Suppressor macrophage treated with lipopolysaccharide for 1 hour (primary cell): Measurements from ENCODE around the gene EPHA7.

Source experiments
- DNase-seq, 3 donors: peaks; one replicate each; pipeline ENCODE4 v3.0.0-alpha.2; 2020 to 2022

Gene EPHA7

DNA sequence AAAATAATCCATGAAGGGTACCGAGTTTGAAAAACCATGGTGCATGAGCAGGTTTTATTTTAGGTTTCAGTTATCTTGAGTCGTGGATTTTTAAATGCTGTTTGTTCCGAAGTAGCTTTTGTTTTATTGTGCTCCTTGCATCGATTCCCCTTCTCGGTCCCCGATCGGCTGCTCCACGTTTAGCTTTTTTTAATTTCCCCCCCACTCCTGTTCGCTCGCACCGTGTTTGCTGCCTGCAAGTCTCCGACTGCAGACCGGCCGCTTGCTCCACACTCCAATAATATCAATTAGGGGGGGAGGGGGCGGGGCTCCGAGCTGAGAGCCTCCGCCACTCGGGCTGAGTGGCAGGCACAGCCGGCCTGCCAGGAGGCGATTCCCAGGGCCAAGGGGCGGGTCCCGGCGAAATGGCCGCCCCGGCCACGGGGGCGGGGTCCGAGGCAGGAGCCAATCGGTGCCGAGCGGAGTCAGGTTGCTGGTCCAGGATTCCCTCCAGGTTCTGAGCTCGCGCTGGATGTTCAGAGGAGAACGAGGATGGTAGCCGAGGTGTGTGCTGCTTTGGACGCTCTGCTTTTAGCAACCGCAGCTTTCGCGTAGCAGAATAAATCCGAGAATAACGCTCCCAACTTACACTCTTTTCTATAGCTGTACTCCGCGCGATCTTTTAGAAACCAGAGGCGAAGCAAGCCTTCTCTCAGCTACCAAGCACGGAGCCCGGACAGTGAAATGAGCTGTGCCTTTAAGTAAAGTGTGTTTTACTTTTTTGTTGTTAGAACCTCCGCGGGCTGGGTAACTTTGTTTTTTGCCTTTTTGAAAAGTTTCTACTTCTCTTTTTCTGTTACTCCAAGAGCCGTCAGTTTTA is at the start of gene EPHA7:
Gene EPHA7 (minus strand): TSS at position 256 of the 859 bp plus-strand sequence. CDS start 218 bp downstream, at position 38.
- DNase-seq: peak; percentile 69 to 88 (median 76)

DNA sequence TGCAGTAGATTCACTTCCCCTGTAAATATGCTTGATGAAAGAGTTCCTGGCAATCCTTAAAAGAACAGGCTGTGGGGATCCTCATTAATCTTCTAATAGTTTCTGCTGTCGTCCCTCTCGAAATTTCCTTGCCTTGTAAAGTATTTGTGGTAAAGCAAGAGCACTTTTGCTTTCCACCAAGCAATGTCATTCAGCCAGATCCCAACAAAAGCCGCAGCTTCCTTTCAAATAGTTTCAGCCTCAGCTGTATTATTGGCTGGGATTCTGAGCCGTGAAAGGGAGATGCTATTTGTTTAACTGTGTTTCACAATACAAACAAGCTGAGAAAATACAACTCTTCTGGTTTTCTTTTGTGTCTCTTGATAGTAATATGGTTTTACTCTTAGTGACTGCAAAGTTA is 48.9 kb upstream of the EPHA7 start:
- no peak for DNase-seq

DNA sequence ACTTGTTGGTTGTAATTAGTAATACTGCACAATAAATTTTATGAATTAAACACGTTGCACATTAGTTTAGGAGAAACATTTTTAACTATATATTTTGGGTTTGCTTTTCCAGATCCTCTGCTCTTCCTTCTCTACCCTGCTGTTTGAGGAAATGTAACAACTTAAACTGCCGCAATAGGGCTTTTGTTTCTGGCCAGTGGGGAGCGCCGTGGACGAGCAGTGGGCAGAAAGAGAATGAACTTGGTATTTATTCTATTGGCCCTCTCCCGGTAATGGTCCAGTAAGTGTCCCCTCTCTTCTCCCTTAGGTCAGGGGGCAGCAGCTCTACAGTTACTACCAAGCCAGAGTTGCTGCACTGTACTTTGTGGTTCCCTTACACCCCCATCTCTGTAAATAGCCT is 35.2 kb upstream of the EPHA7 start:
- no peak for DNase-seq

DNA sequence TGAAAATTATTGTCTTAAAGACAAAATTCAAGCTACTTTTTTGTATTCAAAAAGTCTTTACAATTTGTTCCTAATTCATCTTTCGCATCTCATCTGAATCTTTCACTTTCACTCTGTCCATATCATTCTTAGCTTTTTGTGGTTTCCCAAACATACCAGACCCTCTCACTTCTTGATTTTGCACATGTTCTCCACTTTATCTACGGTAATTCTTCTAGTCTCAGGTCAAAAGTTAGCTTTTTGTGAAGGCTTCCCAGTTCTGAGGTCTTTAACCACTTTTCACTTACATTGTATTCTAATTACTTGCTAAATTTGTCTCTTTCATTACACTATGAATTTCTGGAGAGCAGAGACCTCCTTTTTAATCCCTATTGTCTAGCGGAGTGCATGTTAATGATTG is 34.6 kb upstream of the EPHA7 start:
- no peak for DNase-seq

DNA sequence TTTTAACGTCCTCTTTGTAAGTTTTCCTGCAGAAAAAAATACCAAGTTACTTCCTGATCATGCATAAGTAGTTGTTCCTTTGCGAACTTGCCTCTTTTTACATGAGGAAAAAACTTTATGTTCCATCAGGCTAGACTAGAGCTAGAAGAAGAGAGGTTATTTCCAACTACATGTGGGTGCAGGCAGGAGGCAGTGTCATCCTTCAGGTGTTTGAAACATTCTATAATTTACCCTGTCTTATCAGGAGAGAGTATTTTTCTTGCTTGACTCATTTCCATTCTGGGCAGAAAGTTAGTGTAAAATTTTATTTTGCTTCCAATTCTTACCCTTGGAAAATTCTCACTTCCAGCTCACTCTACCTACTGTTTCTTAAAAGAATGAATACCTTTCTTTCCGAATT is 28.5 kb upstream of the EPHA7 start:
- DNase-seq: no peak

DNA sequence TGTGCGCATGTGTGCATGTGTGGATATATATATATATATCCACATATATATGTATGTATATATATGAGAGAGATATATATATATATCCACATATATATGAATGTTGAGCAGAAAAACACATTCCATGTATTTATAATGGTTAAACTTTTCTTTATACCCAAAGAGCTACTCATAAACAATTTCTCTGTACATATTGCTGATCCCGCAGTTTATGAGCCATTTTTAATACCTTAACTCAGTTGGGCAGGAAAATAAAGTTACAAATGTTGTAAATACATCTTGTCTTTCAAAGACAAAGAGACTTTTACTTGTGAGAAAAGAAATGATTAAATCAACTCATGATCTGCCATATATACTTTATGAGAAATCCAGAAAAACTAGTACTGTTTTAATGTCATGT is 18.1 kb upstream of the EPHA7 start:
- no peak for DNase-seq

DNA sequence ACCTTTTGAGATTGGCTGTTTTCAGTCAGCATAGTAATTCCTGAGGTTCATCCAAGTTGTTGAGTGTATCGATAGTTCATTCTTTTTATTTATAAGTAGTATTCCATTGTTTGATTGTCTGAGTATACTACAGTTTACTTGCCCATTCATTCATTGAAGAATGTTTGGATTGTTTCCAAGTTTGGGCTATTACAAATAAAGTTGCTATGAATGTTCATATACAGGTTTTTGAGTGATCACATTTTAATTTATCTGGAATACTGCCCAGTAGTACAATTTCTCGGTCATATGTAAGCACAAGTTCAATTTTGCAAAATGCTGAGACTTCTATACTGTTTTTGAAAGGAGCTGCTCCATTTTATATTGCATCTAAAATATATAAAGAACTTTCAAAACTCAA is 14.2 kb upstream of the EPHA7 start:
- DNase-seq: no peak

DNA sequence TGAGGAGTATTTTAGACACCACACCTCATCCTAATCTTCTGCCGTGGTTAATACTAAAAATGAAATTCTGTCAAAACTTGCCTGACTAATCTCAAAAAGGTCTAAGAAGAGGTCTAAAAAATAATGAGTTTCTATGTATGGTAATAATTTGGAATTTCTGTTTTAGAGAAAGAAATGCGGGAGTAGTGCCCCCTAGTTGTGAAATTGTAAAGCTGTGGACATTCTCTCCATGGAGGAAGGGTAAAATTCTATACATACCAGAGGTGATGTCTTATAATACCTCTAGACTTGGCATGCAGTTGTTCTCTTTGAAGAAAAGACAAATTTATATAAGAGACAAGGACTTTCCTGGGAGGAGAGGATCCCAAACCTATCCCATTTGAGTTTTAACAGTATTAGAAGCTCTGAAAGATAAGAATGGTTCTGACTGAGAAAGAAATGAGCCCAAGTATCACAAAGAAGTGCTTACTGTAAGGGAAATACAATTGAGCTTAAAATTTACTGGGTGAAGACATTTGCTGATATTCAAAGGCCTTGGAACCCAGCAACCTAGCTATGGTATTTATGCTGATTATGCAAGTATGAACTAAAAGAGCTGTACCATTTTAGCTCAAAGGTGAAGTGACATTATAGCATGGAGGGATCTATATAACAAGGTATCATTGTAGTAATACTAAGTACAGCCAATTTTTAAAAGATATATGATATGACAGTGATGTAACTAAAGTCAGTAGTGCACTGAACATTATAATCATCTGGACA is 5.1 kb upstream of the EPHA7 start:
- DNase-seq: peak in 2 of 3 donors; percentile 4 to 29

DNA sequence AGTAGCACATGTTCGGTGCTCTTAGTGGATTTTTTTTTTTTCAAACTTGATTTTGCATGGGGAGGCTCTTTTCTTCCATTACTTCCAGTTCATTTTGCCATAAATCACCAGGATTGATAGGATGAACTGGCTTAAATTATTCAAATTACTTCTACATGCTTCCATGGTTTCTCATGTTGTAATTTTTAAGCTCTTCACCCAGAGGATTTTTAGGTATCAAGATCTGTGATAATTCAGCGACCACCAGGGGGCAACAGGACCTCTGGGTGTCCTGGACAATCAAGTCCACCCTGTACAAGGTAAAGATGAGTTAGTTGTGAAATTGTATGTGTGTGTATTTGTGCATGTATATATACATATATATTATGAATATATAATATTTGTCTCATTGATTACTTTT is 4.2 kb upstream of the EPHA7 start:
- DNase-seq: peak; percentile 37 to 58 (median 44)

DNA sequence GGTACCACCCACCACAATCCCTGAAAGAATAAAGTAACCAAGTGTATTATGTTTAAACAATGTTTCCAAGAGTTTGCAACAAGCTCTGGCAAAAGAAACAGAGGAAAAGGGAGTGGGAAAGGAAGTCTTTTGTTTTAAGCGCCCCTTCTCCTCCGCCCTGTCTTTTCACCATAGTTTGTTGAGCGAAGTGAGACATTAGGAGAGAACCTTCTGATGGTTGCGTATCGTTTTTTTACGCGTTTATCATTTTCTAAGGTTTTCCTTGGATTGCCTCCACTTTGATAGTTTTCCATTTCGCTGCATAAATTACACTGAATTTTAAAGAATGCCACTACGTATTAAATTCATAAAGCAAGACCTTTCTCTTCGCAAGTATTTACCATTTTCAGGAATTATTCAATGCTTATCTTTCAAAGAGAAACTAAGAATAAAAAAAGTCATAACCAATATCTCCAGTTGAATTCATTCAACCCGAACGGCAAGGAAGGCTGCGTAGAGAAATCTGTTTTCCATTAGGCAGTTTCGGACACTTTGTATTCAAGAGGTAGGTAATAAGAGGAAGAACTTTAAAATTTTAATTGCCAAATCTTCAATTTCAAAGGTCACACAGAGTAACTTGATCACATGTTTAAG is 920 bp upstream of the EPHA7 start:
- DNase-seq: no peak

DNA sequence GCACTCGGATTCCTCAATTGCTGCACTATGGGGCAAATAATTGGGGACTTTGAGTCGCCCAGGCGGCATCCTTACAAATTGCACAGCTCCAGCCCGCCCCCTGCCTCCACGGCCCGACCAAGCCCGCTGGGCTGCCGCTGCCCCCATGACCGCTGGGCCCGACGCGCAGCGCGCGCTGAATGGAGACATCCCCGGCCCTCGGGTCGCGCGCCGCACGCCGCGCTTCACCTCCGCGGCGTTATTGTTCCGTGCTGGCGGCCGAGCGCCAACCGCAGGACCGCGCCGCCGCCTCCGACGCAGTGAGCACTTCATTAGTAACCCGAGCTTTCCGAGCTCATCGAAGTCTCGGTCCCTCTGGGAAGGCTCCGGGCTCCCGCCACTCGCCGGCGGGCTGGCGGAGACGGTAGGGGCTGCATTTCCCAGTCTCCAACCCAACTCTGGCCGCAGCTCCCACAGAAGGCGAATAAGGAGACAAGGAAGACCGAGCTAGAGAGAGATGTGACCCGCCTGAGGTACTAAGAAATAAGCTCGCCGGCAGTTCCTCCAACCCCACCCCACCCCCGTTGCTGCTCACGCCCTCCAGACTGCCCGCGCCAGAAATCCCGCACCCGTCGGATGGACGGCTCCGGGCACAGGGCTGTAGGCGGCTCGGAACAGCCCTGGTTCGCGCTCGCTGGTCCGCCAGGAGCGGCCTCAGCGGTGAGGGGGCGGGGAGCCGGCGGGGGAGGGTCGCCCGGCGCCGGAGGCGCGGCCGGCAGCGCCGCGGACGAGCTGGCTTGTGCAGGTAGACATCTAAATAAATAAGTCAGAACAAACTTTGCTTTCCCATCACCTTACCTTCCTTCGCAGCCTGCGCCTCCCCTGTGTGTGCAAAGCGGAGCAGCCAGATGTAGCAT is 703 bp downstream of the EPHA7 start:
- peak in 2 of 3 donors; percentile 17 to 22 for DNase-seq

DNA sequence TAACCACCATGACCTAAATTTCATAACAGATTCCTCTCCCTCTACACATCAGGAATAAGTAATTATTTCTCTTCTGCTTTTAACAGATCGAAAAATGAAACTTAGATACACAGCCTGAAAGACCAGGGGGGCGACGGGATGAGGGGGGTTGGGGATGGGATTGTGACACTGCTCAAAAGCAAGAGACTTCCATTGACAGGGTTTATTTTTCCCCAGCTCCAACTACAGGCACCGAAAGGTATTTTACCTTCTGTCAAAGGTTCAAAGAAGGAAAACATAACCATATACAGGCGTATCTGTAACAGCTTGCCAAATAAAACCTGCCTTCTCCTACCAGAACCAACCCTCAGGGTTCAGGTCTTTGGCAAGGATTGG is 1.3 kb downstream of the EPHA7 start:
- DNase-seq: no peak

DNA sequence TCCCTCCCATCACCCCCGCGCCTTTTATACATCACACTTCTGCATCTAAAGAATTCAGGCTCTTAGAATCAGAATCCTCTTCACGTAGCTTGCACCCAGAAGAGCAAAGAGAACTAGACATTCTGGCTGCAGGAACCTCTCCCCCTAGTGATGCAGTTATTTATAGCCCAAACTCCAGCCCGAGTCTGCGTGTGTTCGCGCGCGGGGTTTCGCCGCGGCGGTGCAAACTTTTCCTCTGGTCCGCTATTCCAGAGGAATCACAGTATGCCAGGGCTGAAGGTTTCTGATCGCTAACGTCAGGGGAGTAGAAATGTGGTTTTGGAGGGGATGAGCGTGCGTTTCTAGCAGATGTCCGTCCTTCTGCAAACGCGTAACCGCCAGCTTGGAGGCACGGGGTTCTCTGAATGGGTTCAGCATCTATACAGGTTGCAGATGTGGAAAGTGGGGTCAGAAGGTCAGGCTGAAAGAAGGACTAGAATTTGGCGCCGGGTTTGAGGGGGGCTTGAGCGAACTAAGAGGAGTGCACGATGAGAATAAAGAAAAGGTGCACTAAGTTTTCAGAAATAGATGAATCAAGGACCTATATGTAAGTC is 1.8 kb downstream of the EPHA7 start:
- peak in 1 of 3 donors; percentile 0 for DNase-seq

DNA sequence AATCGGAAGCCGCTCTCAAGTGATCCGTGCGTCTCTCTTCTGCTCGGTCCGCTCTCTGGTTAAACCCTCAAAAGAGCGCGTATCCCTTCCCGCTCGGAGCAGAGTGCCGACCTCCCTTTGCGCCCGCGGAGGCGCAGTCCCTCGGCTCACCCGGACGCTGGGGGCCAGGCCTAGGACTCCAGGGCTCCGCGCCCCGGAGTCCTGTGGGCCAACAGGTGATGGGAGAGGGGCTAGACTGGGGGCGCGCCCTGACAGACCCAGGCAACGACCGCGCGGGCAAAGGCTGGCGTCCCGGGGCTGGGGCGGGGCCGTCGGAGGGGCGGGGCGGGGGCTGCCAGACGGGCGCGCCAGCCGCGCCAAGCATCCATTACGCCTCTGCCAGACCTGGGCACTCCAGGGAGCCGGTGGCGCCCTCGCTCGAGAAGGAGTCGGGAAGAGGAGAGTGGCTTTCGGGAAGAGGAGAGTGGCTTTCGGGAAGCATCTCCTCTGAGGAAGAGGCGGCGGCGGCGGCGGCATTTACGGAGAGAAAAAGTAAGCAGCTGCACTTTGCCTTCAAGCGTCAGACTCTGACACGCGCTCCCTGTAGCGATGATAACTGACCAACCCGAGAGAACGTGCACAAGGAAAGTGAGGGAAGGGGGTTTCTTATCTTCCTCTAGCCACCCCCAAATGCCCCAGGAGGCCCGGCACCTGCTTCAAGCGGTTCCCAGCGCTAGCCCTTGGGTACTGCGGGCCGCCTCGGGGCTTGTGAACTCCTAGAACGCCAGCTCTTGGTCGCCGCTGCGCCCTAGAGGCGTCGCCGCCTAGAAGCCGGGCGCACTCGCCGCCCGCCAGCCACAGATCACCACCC is 2.6 kb downstream of the EPHA7 start:
- peak in 1 of 3 donors; percentile 5 for DNase-seq

DNA sequence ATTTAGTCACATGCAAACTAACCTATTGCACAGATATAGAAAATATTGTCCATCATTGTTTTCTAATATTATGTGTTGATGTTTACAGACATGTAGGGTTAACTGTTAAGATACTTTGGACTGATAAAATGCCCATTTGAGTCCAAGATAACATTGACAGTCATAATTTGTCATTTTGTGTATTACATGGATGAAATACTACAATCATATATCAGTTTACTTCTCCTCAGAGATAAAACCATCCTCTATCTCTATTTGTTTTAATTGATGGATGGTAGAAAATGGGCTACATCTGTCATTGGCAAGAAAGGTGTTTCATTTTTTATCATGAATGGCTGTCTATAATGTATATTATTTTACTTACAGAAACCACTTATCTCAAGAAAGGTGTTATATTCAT is 6.2 kb downstream of the EPHA7 start:
- no peak for DNase-seq

DNA sequence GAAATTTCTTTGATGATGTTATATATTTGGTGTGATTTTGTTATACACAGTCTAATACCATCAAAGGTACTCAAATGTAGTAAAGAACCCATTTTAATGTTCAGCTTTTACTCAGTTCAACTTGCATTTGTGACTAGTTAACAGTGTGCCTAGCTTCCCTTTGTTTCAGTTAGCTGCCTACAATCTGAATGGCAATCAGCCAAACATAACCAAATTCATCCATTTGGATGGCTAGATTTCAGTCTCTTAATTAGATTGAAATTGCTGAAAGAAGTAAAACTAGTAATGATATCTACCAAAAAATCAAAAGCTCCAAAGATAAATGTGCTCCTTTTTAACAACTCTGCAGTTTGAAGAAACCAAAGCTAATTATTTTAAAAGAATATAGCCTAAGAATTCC is 6.9 kb downstream of the EPHA7 start:
- DNase-seq: no peak

DNA sequence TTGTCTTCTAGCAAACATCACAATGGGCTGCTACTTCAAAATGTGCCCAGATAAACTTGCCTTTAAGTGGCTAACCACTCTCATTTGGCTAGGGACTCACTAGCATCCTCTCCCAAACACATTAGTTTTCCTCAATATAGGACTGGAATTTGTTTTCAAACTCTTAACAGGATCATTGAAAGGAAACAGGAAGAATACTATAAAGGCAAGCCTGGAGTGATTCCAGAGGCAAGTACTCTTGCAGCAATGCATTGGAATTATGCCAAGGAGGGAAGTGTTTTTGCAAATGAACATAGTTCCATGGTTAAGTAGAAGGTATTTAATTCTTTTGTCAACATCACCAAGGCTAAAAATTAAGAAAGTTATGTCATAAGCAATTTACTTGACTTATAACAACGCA is 12.2 kb downstream of the EPHA7 start:
- DNase-seq: no peak

DNA sequence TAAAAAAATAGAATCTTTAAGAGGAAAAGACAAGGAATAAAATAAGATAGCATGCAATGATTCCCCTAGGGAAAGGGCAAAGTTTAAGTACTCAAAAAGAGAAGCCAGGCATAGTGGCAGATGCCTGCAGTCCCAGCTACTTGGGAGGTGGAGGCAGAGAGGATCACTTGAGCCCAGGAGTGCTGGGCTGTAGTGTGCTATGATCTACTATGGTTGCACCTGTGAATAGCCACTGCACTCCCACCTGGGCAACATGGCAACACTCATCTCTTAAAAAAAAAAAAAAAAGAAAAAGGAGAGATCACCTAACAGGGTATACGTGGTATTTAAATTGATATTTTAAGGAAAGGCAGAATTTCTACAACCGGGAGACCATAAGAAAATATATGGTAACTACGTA is 16.0 kb downstream of the EPHA7 start:
- DNase-seq: no peak

DNA sequence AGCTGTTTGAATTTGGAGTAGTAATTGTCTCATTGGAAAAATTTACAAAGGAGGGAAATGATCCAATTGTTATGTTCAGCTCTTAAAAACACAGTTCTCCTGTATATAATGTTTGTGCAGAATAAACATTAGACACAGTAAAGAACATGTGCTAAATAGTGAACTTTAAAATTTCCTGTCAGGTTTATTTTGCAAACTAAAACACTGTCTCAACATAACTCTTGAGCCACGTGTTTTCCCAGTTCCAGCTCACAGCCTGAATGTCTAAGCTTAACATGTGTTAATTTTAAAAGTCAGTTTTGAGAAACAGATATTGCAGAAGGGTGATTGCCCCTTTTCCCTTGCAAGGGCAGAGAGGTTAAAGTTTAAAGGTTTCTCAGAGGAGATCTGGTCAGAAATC is 20.6 kb downstream of the EPHA7 start:
- no peak for DNase-seq

DNA sequence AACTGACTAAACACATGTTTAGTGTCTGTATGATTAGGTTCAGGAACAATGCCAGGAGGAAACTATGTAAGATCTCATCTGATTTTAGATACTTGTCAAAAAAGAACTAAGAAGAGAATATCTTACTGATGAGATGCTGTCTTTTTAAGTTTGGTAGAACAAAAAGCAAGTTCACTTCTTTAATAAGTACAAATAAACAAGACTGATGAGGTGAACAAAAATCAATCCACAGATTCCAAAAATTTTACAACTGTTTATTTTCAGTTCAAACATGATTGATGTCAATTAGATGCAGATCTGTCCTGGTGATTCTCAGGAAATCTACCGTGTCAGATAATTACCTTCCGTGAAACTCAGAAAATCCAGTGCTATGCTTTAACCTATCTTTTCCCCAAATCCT is 24.9 kb downstream of the EPHA7 start:
- DNase-seq: no peak

DNA sequence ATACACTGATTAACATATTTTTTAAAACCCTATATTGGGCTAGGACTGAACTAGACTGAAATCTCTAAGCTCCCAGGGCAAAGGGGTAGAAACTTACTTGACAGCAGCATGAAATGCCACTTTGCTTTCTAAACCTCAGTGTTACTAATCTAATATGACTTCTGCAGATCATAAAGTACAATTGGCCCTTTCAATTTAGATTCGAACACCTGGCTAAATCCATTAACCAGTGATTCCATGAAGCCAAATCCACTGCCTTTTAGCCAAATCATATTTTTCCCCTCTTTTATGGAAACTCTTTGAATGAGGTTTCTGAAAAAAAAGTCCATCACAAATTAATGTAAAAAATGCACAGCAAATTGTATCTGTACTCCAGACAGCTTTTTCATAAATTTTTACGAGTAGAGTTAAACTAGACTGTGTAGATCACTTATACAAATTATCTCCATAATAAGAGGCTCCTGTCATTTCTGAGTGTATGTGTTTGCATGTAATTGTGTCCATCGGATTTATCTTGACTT is 25.7 kb downstream of the EPHA7 start:
- no peak for DNase-seq
